NB4 (cell line): ENCODE data around the gene DLD.

Experiments
- TF ChIP-seq, protein P1 (sequence below): IDR thresholded peaks from one replicate; pipeline ENCODE4 v1.5.1; 2012; ENCODE audit warnings: low read depth, low read length
- TF ChIP-seq, protein P2 (sequence below): IDR thresholded peaks from 2 replicates; pipeline ENCODE4 v1.6.1; 2011; ENCODE audit warnings: low read depth, low read length

DNA sequence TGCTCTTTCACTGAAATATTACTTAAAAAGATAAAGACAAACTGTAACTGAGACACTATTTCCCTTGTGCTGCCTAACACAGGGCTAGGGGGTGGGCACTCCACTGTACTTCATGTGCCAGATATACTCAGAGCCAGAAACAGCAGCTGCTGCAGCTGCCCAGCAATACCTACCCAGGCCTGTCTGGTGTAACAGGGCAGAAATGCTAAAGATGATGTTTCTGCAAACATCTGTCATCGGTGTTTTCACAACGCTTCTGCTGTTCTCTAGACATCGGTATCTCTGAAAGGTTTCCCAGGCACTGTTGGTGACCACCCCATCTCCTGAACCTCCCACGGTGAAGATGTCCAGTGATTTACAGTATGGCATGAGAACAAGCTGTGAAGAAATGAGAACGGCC lies 69.3 kb downstream of the DLD start:
- TF ChIP-seq, protein P1, sequence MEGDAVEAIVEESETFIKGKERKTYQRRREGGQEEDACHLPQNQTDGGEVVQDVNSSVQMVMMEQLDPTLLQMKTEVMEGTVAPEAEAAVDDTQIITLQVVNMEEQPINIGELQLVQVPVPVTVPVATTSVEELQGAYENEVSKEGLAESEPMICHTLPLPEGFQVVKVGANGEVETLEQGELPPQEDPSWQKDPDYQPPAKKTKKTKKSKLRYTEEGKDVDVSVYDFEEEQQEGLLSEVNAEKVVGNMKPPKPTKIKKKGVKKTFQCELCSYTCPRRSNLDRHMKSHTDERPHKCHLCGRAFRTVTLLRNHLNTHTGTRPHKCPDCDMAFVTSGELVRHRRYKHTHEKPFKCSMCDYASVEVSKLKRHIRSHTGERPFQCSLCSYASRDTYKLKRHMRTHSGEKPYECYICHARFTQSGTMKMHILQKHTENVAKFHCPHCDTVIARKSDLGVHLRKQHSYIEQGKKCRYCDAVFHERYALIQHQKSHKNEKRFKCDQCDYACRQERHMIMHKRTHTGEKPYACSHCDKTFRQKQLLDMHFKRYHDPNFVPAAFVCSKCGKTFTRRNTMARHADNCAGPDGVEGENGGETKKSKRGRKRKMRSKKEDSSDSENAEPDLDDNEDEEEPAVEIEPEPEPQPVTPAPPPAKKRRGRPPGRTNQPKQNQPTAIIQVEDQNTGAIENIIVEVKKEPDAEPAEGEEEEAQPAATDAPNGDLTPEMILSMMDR, result no peak
- TF ChIP-seq, protein P2, sequence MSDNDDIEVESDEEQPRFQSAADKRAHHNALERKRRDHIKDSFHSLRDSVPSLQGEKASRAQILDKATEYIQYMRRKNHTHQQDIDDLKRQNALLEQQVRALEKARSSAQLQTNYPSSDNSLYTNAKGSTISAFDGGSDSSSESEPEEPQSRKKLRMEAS, result no peak
